Thymus (tissue), 11 donors: ENCODE results near the gene SLCO3A1. TPM values are rescaled to one million over a fixed set of nuclear protein-coding genes. Genes with fewer than 3 reads are reported as not detected.

Experiments used
- DNase-seq, 9 donors: peaks; one replicate each; pipeline ENCODE4 v3.0.0-alpha.2; 2013; ENCODE audit warnings: low spot score in 9 of 9, low read depth in 6 of 9, missing footprints in 1 of 9
- H3K27ac ChIP-seq, 2 donors: one replicate each; pipeline ENCODE4 v1.5.1; 2013; ENCODE audit warnings: control low read depth in 1 of 2, low read depth in 1 of 2, low read length in 1 of 2, mild to moderate bottlenecking in 1 of 2, moderate library complexity in 1 of 2
- H3K27me3 ChIP-seq, 2 donors: one replicate each; pipeline ENCODE4 v1.5.1; 2013; ENCODE audit warnings: low read length in 1 of 2; ENCODE audit not compliant: control insufficient read depth in 2 of 2, insufficient read depth in 1 of 2
- H3K36me3 ChIP-seq, 2 donors: one replicate each; pipeline ENCODE4 v1.5.1; 2013; ENCODE audit warnings: low read length in 1 of 2, mild to moderate bottlenecking in 1 of 2, moderate library complexity in 1 of 2; ENCODE audit not compliant: control insufficient read depth in 2 of 2, insufficient read depth in 2 of 2
- H3K4me1 ChIP-seq, 2 donors: one replicate each; pipeline ENCODE4 v1.5.1; 2013; ENCODE audit warnings: low read length in 2 of 2; ENCODE audit not compliant: control insufficient read depth in 2 of 2, insufficient read depth in 2 of 2
- H3K4me3 ChIP-seq, 2 donors: one replicate each; pipeline ENCODE4 v1.5.1; 2013; ENCODE audit warnings: low read length in 2 of 2, control low read depth in 1 of 2, mild to moderate bottlenecking in 1 of 2
- H3K9me3 ChIP-seq, 2 donors: one replicate each; pipeline ENCODE4 v1.5.1; 2013; ENCODE audit warnings: low read length in 1 of 2, mild to moderate bottlenecking in 1 of 2; ENCODE audit not compliant: control insufficient read depth in 2 of 2, insufficient read depth in 1 of 2
- WGBS: extraction: QIAGEN DNeasy Blood & Tissue Kit; methylation state at CpG from one replicate; pipeline ENCODE4 v1.1.7; 2013; 5-methylcytosine and 5-hydroxymethylcytosine counted together
- polyA plus RNA-seq: library from polyadenylated mRNA; stranded (reverse); fragments of 200-250 nt; gene quantifications from one replicate; pipeline ENCODE4 v1.2.3, GENCODE V29; 2013
- total RNA-seq: library from RNA; stranded (reverse); fragments of 120-200 nt; gene quantifications from one replicate; pipeline ENCODE4 v1.2.4, GENCODE V29; 2013
- donor health status: healthy.

SLCO3A1 gene
- total and polyA plus RNA-seq, 2 donors: 1.6 to 7.9 TPM

DNA sequence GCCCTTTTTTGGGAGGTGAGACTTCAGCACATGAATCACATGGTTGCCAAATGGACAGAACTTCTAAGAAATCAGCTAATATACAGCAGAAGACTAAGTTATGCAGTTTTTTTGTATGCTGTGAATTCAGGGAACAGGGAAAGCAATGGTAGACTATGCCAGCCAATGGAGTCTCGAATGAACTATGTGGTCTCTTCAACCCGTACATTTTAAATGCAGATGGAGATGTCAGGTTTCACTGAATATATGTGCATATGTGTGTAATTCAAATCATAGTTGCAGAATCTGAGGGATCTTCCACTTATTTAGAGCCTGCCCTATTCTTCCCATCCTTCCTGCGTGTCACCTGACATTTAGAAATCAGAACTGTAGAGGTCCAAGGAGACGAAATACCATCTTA is 187.9 kb downstream of the SLCO3A1 start:
- no peak for DNase-seq
- H3K27ac ChIP-seq: no peak overlapping the region
- H3K36me3 ChIP-seq: no peaks in the 10 kb centered on the region
- H3K9me3 ChIP-seq: no peaks in the 10 kb centered on the region
- 98% methylated on average over 4 of the region's 4 CpGs for WGBS
- H3K27me3 ChIP-seq: no peaks in the 10 kb centered on the region
- no peak overlapping the region for H3K4me3 ChIP-seq
- peaks cover 0 to 11% of the 10 kb centered on the region in 2 donors for H3K4me1 ChIP-seq

- Histone ChIP-seq H3K36me3 (no peaks in the 10 kb centered on the region), H3K27ac (no peak overlapping the region), H3K4me3 (no peak overlapping the region), H3K4me1 (peaks cover 0 to 11% of the 10 kb centered on the region in 2 donors), H3K9me3 (no peaks in the 10 kb centered on the region), H3K27me3 (no peaks in the 10 kb centered on the region)
- peak in 1 of 9 donors; percentile 20 for DNase-seq
- WGBS: 57% methylated on average over 3 of the region's 3 CpGs
Measured at GRCh38 chr15:92043283-92043682, 189.8 kb downstream of the SLCO3A1 start.

- DNase-seq: no peak
- no peaks in the 10 kb centered on the region for H3K27me3 ChIP-seq
- no peaks in the 10 kb centered on the region for H3K36me3 ChIP-seq
- H3K4me1 ChIP-seq: peaks cover 0 to 11% of the 10 kb centered on the region in 2 donors
- no peaks in the 10 kb centered on the region for H3K9me3 ChIP-seq
- no peak overlapping the region for H3K27ac ChIP-seq
- H3K4me3 ChIP-seq: no peak overlapping the region
- WGBS: 67% methylated on average over 10 of the region's 10 CpGs
Measured at GRCh38 chr15:92044203-92044909, 190.8 kb downstream of the SLCO3A1 start.

- no peaks in the 10 kb centered on the region for H3K36me3 ChIP-seq
- H3K27me3 ChIP-seq: no peaks in the 10 kb centered on the region
- H3K9me3 ChIP-seq: no peaks in the 10 kb centered on the region
- peak in 1 of 9 donors; percentile 23 for DNase-seq
- H3K4me1 ChIP-seq: peaks cover 0 to 11% of the 10 kb centered on the region in 2 donors
- 96% methylated on average over 4 of the region's 4 CpGs for WGBS
- H3K27ac ChIP-seq: no peak overlapping the region
- no peak overlapping the region for H3K4me3 ChIP-seq
Measured at GRCh38 chr15:92047900-92048299, 194.4 kb downstream of the SLCO3A1 start.

- Histone ChIP-seq H3K4me1 (peaks cover 0 to 10% of the 10 kb centered on the region in 2 donors), H3K27ac (no peak overlapping the region), H3K4me3 (no peak overlapping the region), H3K27me3 (no peaks in the 10 kb centered on the region), H3K9me3 (no peaks in the 10 kb centered on the region), H3K36me3 (no peaks in the 10 kb centered on the region)
- 97% methylated on average over 7 of the region's 7 CpGs for WGBS
- no peak for DNase-seq
Measured at GRCh38 chr15:92048739-92049138, 195.2 kb downstream of the SLCO3A1 start.

DNA sequence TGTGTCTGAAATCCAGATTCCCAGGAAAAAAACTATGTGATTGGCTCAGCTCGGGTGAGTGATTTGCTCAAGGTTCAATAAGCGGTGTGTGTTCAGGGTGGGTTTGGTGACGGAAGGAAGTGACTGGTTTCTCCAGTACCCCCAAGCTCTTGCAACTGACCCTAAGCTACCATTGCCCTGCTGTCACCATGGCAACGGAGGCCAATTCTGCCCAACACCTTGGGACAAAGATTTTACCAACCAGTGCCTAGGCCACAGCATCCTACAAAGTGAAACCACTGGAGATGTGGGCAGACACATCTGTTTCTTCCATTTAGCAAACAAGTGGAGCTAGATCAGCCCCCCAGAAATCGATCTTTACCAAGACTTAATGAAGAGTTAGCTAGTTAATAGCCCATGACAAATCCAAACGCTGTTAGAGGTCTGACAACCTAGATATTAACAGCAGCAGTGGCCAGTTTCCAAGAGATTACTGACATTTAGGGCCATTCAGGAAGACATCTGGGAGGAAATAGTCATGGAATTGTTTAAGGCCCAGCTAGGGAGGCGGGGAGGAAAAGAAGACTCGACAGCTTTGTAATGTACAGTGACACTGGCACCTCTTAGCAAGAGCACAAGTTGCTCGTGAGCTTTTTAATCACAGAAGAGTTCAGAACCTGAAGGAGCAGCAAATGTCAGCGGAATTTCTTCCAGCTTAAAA is 195.9 kb downstream of the SLCO3A1 start:
- 92% methylated on average over 10 of the region's 10 CpGs for WGBS
- Histone ChIP-seq H3K27me3 (no peaks in the 10 kb centered on the region), H3K4me1 (peaks cover 0 to 3% of the 10 kb centered on the region in 2 donors), H3K9me3 (no peaks in the 10 kb centered on the region), H3K36me3 (no peaks in the 10 kb centered on the region), H3K27ac (no peak overlapping the region), H3K4me3 (no peak overlapping the region)
- DNase-seq: no peak

DNA sequence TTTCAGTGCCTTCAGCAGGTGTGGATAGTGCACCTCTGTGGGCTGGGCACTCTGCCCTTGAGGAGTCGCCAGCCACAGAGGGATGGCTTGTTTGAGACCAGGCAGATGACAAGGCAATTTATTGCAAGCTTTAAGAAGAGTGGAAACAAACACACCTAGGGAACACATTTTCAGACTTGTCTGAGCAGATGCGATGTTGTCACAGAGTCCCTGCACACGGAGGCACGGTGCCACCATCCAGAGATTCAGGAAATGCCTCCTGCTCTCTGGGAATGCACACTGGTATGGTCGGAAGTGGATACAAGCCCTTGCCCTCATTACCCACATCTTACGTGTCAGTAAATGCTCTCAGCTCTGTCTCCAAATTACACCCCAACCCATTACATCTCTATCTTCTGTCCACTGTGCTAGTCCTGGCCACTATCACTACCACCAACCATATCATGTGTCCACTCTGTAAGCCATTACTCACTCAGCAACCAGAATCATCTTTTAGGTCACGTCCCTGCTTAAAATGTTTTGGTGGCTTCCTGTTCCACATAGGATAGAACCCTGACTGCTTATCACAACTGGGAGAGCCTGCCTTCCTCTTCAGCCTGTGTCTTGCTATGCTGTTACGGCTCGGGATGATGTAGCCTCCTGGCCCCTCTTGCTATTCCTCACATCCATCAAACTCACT is 196.9 kb downstream of the SLCO3A1 start:
- Histone ChIP-seq H3K4me1 (no peaks in the 10 kb centered on the region), H3K9me3 (no peaks in the 10 kb centered on the region), H3K4me3 (no peak overlapping the region), H3K36me3 (no peaks in the 10 kb centered on the region), H3K27ac (no peak overlapping the region), H3K27me3 (no peaks in the 10 kb centered on the region)
- DNase-seq: no peak
- 93% methylated on average over 9 of the region's 9 CpGs for WGBS

DNA sequence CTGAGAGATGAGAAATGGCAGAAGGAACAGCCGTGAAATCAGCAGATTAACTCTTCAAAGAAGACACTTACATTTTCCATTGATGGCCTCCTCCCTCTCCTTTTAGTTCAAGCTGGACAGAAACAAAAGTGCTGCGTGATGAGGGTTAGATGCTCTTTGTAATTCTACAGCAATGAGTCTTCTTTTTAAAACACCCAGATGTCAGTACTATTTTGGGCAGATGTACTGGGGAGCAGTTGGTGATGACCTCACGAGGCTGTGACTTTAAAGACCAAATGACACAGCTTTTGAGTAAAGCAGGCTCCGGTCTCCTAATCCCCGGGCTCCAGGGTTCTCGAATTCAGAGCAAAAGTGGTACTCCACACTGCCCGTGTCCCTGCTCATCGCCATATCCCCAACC is 198.2 kb downstream of the SLCO3A1 start:
- Histone ChIP-seq H3K27ac (no peak overlapping the region), H3K4me1 (no peaks in the 10 kb centered on the region), H3K27me3 (no peaks in the 10 kb centered on the region), H3K4me3 (no peak overlapping the region), H3K36me3 (no peaks in the 10 kb centered on the region), H3K9me3 (no peaks in the 10 kb centered on the region)
- WGBS: 97% methylated on average over 8 of the region's 8 CpGs
- DNase-seq: no peak

- WGBS: 95% methylated on average over 5 of the region's 5 CpGs
- Histone ChIP-seq H3K27me3 (no peaks in the 10 kb centered on the region), H3K9me3 (no peaks in the 10 kb centered on the region), H3K36me3 (no peaks in the 10 kb centered on the region), H3K4me1 (peaks cover 0 to 2% of the 10 kb centered on the region in 2 donors), H3K27ac (no peak overlapping the region), H3K4me3 (no peak overlapping the region)
- DNase-seq: no peak
Measured at GRCh38 chr15:92053753-92054316, 200.3 kb downstream of the SLCO3A1 start.
